Right lobe of liver (tissue), 6 donors: ENCODE data around the gene WFIKKN1. TPM values are rescaled to one million over a fixed set of nuclear protein-coding genes. Genes with fewer than 3 reads are reported as not detected.

ENCODE experiments used
- ATAC-seq, 4 donors: fragments of 200-7000 bp; cut with Tn5 transposase; one replicate each; pipeline ENCODE4 v1.9.1; 2020; ENCODE audit warnings: mild to moderate bottlenecking in 4 of 4, moderate library complexity in 4 of 4
- DNase-seq, 3 donors: peaks; one replicate each; pipeline ENCODE4 v3.0.0-alpha.2; 2020
- H3K27ac ChIP-seq, 3 donors: fragments of 200-600 bp; one replicate each; pipeline ENCODE4 v1.8.0; 2022
- H3K27me3 ChIP-seq, 2 donors: fragments of 200-600 bp; one replicate each; pipeline ENCODE4 v1.8.0; 2022
- H3K36me3 ChIP-seq, 4 donors: fragments of 200-600 bp; sonication (generic) in 1 of 4; one replicate each; pipeline versions ENCODE4 v1.5.1 to v1.8.0; 2017 to 2022; ENCODE audit warnings: control low read depth in 1 of 4
- H3K4me1 ChIP-seq, 4 donors: fragments of 200-600 bp; sonication (generic) in 1 of 4; one replicate each; pipeline versions ENCODE4 v1.5.1 to v1.8.0; 2017 to 2022; ENCODE audit warnings: control low read depth in 1 of 4
- H3K4me3 ChIP-seq, 3 donors: fragments of 200-600 bp; one replicate each; pipeline ENCODE4 v1.8.0; 2022
- H3K9me3 ChIP-seq, 4 donors: fragments of 200-600 bp; sonication (generic) in 1 of 4; one replicate each; pipeline versions ENCODE4 v1.5.1 to v1.8.0; 2017 to 2022; ENCODE audit warnings: control low read depth in 1 of 4
- CTCF ChIP-seq, 4 donors: fragments of 200-600 bp in 3 of 4; fragments of 450-650 bp in 1 of 4; IDR thresholded peaks; one replicate each; pipeline versions ENCODE4 v1.5.1 to v1.8.0; 2016 to 2022; ENCODE audit warnings: antibody characterized with exemption in 4 of 4, mild to moderate bottlenecking in 2 of 4
- POLR2A ChIP-seq: fragments of 450-650 bp; IDR thresholded peaks from one replicate; pipeline ENCODE4 v1.6.1; 2017; ENCODE audit warnings: antibody characterized with exemption, mild to moderate bottlenecking
- WGBS: methylation state at CpG from one replicate; pipeline ENCODE4 v1.1.6; 2018; ENCODE audit warnings: low coverage, low lambda C conversion rate; ENCODE audit not compliant: insufficient coverage; ENCODE audit errors: missing lambda C conversion rate; 5-methylcytosine and 5-hydroxymethylcytosine counted together
- intact Hi-C, 2 donors: fragments of 100-400 bp; cut with DNase I; formaldehyde crosslinking; loops; one replicate each; pipeline versions ENCODE4 v1.11.2 to v1.14.1; 2022
- total RNA-seq, 6 experiments: library from RNA; depleted of rRNA in 2 of 6; stranded (reverse); fragments of >200 nt in 2 of 6; fragmentation: NEBNext Ultra II Directional in 3 of 6; extraction: Animal tissue kit (Norgen Biotek cat#: 25700) in 3 of 6; gene quantifications; one replicate each; pipeline versions ENCODE4 v1.1.0 to v1.2.4, GENCODE V29; 2016 to 2023
- donor health status: DM: no; HTN: yes; CAD: no.
- donor health status: DM: no; HTN: no; CAD: no.
- donor health status: DM: no; HTN: no; CAD: no.
- donor health status: DM: no; HTN: yes; CAD: no.
- donor health status: DM: no; HTN: yes; CAD: no.

WFIKKN1 gene
- total RNA-seq, 6 experiments from 2014 or later: 0.43 to 0.70 (median 0.56) TPM

DNA sequence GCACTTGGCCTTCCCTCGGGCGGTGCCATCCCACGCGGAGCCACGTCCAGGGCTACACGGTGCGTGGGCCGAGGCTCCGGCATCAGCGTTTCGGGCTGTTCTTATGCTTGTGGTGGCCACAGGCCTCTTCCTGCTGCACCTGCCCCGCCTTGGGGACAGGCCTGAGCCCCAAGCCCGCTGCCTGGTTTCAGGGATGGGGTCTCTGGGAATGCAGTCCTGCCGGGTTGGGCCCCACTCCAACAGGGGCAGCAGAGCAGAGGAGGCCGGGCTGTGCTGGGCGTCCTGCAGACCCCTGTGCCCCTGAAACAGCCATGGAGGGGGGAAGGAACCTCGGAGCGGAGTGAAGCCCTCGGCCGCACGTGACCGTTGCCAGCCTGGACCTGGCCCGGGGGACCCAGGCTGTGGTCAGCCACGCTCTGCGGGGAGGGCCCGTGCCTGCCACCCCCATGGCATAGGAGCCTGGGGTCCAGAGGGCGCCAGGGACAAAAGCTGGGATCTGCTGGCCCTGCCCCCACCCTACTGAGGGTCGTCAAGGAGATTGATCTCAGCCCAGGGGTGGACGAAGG lies 453 bp upstream of the WFIKKN1 start:
- H3K4me3 ChIP-seq: no peak overlapping the region
- H3K27me3 ChIP-seq: no peaks in the 10 kb centered on the region
- no peak for TF ChIP-seq CTCF (IDR thresholded peaks at IDR 0.05)
- TF ChIP-seq POLR2A: no peak
- DNase-seq: peak in 1 of 3 donors; percentile 50
- intact Hi-C loops: loop anchor here in 1 of 2 donors (10.0 kb wide), 1 partner anchor 46 kb away; no protein-coding TSS in a partner anchor
- ATAC-seq: peak in 1 of 4 donors; percentile 1
- peak overlapping the region in 2 of 3 donors; percentile 44 to 70 for H3K27ac ChIP-seq
- WGBS: 33% methylated on average over 2 of the region's 29 CpGs
- peaks cover 0 to 45% (median 27%) of the 10 kb centered on the region in 4 donors for H3K4me1 ChIP-seq
- peaks cover 0 to 8% (median 0%) of the 10 kb centered on the region in 4 donors for H3K36me3 ChIP-seq
- no peaks in the 10 kb centered on the region for H3K9me3 ChIP-seq

DNA sequence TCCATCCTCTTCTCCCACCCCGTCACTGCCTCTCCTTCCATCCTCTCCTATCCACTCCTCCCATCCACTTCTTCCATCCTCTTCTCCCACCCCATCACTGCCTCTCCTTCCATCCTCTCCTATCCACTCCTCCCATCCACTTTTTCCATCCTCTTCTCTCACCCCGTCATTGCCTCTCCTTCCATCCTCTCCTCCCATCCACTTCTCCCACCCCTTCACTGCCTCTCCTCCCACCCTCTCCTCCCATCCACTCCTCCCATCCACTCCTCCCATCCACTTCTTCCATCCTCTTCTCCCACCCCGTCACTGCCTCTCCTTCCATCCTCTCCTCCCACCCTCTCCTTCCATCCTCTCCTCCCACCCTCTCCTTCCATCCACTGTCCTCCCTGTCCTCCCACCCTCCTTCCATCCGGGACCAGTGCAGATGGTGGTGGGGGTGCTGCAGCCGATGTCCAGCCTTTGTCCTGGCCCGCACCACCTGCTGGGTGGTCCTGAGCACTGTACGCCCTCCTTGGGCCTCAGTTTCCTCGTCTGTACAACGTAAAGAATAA lies 1.1 kb downstream of the WFIKKN1 start:
- no peak for TF ChIP-seq POLR2A
- no peak for TF ChIP-seq CTCF (IDR thresholded peaks at IDR 0.05)
- ATAC-seq (no peak), DNase-seq (no peak)
- Histone ChIP-seq H3K36me3 (no peaks in the 10 kb centered on the region), H3K9me3 (no peaks in the 10 kb centered on the region), H3K4me1 (peaks cover 0 to 49% (median 27%) of the 10 kb centered on the region in 4 donors), H3K27me3 (no peaks in the 10 kb centered on the region), H3K4me3 (no peak overlapping the region), H3K27ac (no peak overlapping the region)
- intact Hi-C loops: loop anchor here in 1 of 2 donors (10.0 kb wide), 1 partner anchor 47 kb away; no protein-coding TSS in a partner anchor
- WGBS: 62% methylated on average over 9 of the region's 9 CpGs

DNA sequence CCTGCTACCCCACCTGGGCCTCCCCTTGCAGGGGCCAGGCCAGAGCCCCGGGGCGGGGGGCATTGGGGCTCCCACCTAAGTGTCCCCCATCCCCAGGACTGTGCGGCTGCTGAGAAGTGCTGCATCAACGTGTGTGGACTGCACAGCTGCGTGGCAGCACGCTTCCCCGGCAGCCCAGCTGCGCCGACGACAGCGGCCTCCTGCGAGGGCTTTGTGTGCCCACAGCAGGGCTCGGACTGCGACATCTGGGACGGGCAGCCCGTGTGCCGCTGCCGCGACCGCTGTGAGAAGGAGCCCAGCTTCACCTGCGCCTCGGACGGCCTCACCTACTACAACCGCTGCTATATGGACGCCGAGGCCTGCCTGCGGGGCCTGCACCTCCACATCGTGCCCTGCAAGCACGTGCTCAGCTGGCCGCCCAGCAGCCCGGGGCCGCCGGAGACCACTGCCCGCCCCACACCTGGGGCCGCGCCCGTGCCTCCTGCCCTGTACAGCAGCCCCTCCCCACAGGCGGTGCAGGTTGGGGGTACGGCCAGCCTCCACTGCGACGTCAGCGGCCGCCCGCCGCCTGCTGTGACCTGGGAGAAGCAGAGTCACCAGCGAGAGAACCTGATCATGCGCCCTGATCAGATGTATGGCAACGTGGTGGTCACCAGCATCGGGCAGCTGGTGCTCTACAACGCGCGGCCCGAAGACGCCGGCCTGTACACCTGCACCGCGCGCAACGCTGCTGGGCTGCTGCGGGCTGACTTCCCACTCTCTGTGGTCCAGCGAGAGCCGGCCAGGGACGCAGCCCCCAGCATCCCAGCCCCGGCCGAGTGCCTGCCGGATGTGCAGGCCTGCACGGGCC lies 1.9 kb downstream of the WFIKKN1 start:
- Histone ChIP-seq H3K27me3 (no peaks in the 10 kb centered on the region), H3K4me1 (peaks cover 0 to 50% (median 26%) of the 10 kb centered on the region in 4 donors), H3K9me3 (no peaks in the 10 kb centered on the region), H3K27ac (no peak overlapping the region), H3K36me3 (no peaks in the 10 kb centered on the region), H3K4me3 (no peak overlapping the region)
- DNase-seq: peak in 1 of 3 donors; percentile 58
- no peak for TF ChIP-seq CTCF (IDR thresholded peaks at IDR 0.05)
- TF ChIP-seq POLR2A: no peak
- no peak for ATAC-seq
- intact Hi-C loops: loop anchor here in 1 of 2 donors (10.0 kb wide), 1 partner anchor 48 kb away; no protein-coding TSS in a partner anchor
- 60% methylated on average over 1 of the region's 67 CpGs for WGBS

- TF ChIP-seq POLR2A (no peak), CTCF (IDR thresholded peaks at IDR 0.05) (no peak)
- no peaks in the 10 kb centered on the region for H3K36me3 ChIP-seq
- H3K27ac ChIP-seq: no peak overlapping the region
- peaks cover 0 to 43% (median 22%) of the 10 kb centered on the region in 4 donors for H3K4me1 ChIP-seq
- H3K9me3 ChIP-seq: no peaks in the 10 kb centered on the region
- DNase-seq: peak in 1 of 3 donors; percentile 55
- no peak for ATAC-seq
- no peaks in the 10 kb centered on the region for H3K27me3 ChIP-seq
- WGBS: 97% methylated on average over 10 of the region's 74 CpGs
- intact Hi-C loops: loop anchor here in 1 of 2 donors (10.0 kb wide), 1 partner anchor 49 kb away; no protein-coding TSS in a partner anchor
- no peak overlapping the region for H3K4me3 ChIP-seq
These were observed 2.7 kb downstream of the WFIKKN1 start for GRCh38 chr16:633336-634050.
